HG03575 (cell line): ENCODE data around the gene TNFRSF11A.

Source experiments
- ATAC-seq: cut with Tn5 transposase; IDR thresholded peaks from one replicate; pipeline ENCODE4 v1.9.1; 2021; ENCODE audit not compliant: unreplicated experiment, insufficient number of reproducible peaks, low FRiP score; ENCODE audit errors: extremely low read depth

The TNFRSF11A gene

DNA sequence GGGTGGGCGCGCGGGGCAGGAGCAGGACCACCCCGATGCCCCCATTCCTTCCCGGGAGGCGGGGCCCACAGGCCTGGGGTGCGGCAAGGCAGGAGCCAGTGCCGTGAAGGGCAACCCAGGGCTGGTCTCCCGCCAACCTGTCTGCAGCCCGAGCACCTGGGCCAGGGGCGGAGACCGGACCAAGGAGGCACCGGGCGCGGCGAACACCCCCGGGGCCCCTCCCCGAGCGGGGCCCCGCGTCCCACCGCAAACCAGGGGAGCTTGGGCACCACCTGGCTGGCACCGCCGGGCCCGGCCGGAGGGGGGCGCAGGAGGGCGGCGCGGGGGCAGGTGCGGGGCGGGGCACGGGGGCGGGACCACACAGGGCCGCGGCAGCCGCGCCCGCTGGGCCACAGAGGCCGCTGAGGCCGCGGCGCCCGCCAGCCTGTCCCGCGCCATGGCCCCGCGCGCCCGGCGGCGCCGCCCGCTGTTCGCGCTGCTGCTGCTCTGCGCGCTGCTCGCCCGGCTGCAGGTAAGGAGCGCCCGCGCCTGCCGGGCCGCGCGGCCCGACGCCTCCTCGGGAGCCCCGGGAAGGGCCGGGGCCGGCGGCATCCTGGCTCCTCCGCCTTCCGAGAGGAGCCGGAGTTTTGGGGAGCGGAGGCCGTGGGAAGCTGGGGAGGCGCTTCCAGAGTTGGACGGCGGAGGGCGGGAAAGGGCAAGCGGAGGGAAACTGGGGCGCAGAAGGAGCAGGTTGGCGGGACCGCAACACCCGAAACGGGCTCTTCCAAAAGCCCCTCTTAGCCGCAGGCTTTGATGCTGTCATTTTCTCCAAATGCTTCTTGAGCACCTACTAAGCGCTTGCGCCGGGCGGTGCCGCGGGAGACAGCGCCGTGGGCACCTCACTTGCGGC is at the start of gene TNFRSF11A:
TNFRSF11A (plus strand) TSS at position 394 of the 889 bp plus-strand sequence; CDS start at position 437, 43 bp downstream.
- ATAC-seq = no peak

DNA sequence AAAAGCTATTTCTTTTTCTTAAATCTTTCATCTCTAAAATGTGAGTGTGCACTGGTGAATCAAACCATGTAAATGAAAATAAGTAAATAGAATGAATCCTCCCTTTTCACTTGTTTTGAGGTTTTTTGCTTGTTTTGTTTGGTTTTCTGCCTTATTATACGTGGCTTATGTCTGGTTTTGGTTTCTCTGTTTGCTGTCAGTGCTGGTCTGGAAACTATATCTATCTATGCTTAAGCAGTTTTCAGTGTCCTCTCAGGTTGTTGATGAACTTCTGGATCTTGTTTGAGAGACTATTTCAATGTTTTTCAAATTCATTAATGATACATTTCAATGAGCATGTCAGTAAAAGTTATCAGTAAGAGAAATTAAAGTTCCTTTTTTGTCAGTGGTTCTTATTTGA is 48.1 kb upstream of the TNFRSF11A start:
- ATAC-seq = no peak

DNA sequence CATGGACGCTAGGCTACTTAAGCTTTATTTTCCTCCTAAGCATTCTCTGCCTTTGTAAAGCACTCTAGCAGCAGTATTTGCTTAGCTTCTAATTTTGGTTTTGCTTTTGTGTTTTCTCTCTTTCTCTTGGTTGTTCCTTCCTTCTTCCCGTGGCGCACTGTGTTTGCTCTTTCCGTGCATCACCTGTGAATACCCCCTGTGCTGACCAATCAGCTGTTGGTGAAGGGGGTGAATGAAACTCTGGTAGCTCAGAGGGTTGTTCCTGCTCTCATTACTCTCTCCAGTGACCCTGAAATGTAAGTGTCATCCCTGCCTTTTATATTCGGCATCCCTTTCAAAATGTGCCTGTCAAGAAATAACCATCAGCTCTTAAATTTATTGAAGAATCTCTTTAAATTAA is 45.5 kb upstream of the TNFRSF11A start:
- ATAC-seq = no peak

DNA sequence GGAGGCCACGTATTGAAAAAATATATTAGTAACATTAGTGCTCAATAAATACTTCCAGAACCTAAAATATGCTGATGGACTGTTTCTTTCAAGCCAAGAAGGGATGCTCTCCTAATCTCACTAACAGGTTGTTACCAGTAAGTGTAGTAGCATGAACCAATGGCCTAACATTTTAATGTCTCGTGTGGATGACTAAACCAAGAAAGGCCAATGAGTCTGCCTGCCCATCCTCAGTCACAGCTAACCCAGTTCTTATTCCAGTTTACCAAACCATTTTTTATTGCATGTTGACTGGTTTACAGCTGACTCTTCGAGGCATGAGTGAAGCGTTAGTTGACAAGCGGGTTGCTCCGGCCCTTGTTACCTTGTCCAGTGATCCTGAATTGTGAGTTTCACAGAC is 45.1 kb upstream of the TNFRSF11A start:
- no peak for ATAC-seq

DNA sequence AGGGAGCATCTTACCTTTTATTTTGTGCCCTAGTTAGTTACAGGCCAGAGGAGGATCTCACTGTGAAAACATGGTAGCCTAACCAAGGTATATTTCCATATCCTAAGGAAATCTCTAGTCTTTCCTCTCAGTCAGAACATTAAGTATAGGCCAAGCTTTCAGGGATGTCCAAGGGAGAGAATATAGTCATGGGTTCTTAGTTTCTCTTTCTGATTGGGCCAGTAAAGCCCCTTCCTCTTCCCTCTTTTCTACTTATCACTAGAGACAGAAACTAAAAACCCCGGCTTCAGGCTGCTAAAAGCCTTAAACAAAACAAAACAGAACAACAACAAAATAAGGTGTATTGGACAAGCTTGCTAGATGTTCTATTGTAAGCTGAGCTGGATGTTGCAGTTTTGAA is 44.3 kb upstream of the TNFRSF11A start:
- ATAC-seq = no peak

DNA sequence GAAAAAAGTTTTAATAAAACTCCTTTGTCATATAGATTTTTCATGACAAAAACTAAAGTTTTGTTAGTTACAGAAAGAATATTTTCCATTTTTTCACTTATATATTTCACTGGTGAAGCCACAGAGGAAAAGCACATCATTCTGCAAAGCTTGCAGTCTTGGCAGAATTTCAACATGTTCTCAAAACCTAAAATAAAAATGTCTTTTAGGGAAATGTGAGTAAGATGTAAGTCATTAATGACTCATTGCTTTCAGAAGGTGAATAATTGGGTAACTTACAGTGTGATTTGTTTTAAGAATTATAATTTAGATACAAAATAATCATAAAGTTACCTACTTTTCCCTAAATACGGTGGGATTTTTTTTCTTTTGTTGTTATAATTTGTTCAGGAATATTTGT is 43.4 kb upstream of the TNFRSF11A start:
- ATAC-seq = no peak

DNA sequence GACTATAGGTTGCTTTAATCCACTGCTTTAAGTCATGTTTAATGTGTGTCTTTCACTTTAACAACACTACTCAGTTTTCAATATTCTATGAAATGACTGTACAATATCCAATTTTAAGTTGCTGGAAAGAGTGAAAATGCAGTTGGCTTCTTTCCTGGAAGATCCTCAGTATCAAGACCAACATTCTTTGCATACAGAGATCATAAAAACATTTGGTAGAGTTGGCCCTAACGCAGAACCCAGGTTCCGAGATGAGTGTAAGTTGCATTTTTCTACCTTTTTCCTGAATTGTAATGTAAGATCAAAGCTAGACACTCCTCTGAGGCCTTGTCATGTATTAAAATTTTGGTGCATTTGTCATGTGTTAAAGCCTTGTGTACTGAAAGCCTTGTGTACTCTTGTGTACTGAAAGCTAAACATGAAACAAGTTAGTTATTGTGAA is 42.9 kb upstream of the TNFRSF11A start:
- no peak for ATAC-seq

DNA sequence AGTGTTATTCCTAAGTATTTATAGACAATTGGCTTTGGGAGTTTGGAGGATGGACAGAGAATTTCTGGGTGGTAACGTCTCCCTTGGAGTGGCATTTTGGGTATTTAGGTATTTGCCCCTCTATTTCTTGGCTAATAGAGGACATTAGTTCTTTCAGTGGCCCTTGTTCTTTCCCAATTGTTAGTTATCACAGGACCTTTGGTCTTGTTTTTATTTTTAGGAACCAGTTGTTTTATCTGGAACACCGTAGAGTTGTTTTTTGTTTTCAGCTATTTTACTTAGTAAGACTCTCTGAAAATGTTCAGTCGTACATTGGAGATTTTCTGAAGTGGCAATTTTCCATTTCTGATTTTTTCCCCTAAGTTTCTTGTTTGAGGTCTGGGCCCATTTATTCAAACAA is 40.5 kb upstream of the TNFRSF11A start:
- no peak for ATAC-seq

DNA sequence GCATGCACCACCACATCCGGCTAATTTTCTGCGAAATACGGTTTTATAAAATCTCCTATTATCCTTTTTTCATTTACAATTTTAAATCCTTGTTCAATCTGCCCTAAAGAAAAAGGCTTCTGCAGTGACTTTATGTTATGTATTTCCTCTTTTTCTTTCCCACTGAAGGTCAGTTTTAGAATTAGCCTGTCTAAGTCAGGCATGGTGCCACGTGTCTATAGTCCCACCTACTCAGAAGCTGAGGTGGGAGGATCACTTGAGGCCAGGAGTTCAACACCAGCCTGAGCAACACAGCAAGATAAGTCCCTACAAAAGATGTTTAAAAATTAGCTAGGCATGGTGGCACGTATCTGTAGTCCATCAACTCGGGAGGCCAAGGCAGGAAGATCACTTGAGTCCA is 39.8 kb upstream of the TNFRSF11A start:
- ATAC-seq = no peak

DNA sequence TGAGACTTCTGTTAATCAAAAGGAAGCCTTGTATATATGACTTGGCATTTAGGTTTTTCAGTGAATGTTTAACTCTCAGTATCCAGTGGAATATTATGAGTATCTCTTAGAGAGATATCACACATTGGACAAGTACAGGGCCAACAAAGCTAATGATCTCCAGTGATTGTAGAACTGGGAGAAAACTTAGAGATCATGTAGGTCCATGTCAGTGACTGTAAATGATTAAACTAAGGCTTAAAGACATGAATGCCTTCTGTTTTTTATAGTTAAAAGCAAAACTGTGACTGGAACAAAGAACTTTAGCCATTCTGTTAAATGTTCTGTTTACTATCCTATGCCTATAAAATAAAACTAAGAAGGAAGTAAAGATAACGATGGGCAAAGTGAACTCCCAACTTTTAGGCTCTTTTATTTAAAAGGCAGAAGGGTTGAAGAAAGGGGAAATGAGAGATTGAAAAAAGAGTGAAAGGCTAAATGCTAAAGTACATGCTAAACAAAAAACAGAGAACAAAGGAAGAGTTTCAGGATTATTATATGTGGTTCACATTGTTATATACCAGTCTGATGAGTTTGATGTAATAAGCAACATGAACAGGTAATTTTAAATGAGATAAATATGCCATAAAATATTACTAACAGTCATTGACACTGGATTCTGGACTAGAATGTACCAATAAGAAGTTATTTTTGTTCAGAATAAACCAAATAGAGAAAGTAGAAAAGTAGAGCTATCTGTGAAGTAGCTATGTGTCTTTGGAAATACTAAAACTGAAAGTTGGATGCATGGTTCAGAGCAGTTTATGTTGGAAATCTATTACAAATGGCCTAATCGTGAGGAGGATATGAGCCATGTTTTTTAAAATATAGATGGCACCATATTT is 37.1 kb upstream of the TNFRSF11A start:
- no peak for ATAC-seq

DNA sequence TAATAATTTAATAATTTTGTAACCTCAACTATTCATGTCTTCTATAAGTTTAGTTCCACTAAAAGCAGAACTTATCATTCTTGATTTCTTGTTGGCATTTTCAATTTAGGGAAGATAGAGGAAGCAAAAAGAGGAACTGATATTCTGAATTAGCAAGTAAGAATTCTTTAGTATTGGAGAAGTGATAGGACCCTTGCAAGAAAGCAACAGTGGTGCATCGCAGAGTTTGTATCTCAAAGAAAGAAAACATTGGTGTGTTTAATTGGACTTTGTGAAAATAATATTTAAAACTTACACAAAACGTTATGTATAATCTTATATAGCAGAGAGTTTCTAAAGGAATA is 36.5 kb upstream of the TNFRSF11A start:
- no peak for ATAC-seq

DNA sequence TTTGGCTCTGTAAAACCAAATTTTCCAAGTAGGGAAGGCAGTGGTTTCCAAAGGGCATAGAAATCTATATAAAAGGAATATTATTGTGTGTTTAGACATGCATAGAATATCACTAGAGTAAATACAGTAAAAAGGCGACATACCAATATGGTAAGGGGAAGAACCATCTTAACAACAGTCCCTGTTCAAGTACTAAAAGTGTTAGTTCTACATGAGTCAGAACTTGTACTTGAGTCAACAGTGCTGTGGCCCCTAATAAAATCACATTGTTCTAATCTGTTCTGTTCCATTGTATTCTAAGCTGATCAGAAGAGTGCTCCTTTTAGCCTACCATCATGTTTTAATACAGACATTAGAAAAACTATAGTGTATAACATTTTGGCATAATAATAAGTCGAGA is 36.1 kb upstream of the TNFRSF11A start:
- ATAC-seq = no peak

DNA sequence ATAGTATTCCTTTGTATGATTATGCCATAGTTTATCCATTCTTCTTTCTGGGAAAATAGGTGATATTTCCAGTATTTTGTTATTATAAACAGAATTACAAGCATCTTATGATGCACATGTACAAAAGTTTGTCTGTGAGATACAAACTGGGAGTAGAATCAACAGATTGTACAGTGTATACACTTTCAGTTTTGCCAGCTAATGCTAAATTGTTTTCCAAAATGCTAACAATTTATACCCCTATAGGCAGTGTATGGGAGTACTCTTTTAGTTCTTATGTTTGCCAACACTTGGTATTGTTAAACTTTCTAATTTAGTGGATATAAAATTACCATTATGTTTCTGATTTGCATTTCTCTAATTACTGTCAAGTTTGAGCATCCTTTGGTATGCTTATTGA is 31.0 kb upstream of the TNFRSF11A start:
- no peak for ATAC-seq

DNA sequence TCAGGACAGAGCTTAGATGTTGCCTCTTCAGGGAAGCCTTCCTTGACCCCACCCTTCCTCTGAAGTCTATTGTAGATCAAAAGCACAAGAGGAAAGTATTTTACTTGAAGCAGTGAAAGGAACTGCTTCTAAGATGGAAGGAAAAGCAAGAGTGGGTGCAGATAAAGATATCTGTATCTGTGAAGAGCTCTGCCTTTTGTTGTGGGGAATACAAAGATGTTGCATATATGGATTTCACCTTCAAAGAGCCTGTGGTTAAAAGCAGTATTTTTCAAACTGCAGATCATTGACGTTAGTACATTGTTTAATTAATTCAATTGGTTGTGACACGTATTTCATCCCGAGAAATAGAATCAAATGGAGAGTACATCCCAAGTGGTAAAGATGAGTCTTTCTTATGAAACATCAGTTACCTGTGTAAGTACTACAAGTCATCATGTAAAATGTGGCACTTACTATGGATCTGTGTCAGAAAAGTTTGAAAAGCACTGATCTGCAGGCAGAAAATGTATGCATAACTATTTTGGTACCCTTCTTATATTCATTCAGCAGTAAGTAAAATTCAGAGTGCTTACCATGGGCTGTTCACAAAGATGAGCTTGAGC is 24.6 kb upstream of the TNFRSF11A start:
- ATAC-seq = no peak

DNA sequence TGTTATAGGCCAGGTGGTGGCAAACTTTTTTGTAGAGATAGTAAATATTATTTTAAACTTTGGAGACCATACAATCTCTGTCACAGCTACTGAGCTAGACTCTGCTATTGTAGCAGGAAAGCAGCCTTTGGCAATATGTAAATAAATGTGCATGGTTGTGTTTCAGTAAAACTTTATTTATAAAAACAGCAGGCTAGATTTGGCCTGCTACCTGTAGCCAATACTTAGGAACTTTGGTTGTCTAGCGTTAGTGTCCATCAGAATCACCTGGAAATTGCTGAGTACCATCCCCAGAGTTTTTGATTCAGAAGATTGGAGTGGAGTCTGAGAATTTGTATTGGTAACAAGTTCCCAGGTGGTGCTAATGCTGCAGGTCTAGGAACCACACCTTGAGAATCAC is 23.8 kb upstream of the TNFRSF11A start:
- no peak for ATAC-seq

DNA sequence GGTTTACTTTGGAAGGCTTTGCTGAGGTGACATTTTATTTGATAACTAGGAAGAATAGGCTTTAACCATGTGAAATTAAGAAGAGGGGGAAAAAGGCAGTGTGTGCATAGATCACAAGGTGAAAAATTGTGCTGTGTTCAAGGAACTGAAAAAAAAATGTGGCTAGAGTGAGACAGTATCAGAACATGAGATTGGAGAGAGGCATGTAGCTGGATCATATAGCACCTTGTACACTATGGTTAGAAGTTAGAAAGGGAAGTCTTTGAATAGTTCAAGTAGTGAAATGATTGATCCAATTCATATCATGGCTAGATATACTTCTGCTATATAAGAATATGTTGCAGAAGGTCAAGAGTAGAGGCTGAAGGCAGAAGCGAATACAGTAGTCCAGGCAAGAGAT is 12.3 kb upstream of the TNFRSF11A start:
- ATAC-seq = no peak

DNA sequence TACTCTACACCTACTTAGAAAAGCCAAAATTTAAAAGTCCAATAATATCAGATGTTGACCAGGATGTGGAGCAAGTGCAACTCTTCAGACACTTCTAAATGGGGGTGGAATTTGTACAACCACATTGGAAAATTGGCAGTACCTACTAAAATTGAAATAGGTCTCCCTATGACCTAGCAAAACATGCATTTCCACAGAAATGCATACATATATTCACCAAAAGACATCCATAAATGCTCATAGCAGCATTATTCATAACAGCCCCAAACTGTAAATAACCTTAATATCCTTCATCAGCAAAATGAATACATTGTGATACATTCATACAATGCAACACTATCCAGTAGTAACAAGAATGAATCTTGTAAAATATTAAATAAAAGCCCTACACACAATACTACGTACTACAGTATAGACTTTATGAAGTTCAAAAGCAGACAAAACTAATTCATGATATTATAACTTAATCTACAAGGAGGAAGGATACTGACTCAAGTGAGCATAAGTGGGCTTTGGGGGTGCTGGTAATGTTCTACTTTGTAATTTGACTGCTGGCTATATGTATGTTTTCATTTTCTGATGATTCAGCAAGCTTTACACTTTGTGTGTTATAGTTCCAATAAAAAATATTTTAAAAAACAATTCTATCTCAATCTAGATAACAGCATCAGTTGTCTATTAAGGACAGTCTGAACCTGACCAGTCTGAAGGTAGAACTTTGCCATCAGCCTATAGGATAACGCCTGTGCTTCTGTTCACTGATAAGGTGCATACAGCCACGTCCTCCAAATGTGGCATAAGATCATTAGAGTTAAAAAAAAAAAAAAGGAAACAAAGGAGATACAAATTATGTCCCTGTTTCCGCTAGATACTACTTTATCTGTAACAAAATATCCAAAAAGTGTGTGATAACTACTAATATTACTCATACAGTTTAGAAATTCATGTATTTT is 6.6 kb upstream of the TNFRSF11A start:
- ATAC-seq = no peak

DNA sequence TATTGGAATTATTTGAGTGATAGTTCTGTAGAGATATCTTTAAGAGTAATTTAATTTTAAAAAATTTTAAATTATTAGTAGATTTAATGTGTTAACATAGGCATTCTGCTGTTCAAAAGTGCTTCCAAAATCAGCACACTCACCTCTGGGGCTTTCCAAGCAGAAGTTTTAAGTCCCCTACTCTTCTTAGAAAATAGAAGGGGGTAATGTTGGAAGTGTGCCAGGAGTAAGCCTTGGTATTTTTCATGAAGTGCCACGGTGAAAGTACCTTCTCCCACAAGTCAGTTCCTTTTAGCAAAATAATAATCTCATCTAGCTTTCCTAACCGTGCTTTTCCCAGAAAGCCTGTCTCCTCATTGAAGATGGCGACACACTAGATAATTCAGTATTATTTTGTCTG is 3.9 kb upstream of the TNFRSF11A start:
- no peak for ATAC-seq
